T-cell (primary cell): ENCODE data around the gene EYA2. TPM values are rescaled to one million over a fixed set of nuclear protein-coding genes. Genes with fewer than 3 reads are reported as not detected.

ENCODE experiments used
- ATAC-seq, 4 experiments: fragments of 200-7000 bp in 3 of 4; fragments of 150-1000 bp in 1 of 4; cut with Tn5 transposase; replicated peaks in 1 of 4; 1 replicate in 3 of 4; 2 replicates in 1 of 4; pipeline ENCODE4 v1.10.0; 2021; ENCODE audit warnings: moderate library complexity in 3 of 4, mild to moderate bottlenecking in 2 of 4, moderate number of reproducible peaks in 1 of 4
- CTCF ChIA-PET, 2 donors: fragments of 300-600 bp; sonication (Branson Sonifier 250); formaldehyde crosslinking; loops; one replicate each; lab custom pipeline; 2022; ENCODE audit warnings: antibody characterized with exemption in 2 of 2; lab: Charles Lee
- POLR2A ChIA-PET, 2 donors: fragments of 300-600 bp; sonication (Branson Sonifier 250); formaldehyde crosslinking; loops; one replicate each; lab custom pipeline; 2022; ENCODE audit warnings: antibody characterized with exemption in 2 of 2; lab: Charles Lee
- DNase-seq, 35 experiments: peaks; one replicate each; pipeline versions ENCODE4 v3.0.0 to v3.0.0-alpha.2; 2013 to 2023
- H3K27ac ChIP-seq: one replicate; pipeline ENCODE4 v1.5.1; 2013; ENCODE audit warnings: low read length
- H3K27me3 ChIP-seq, 2 experiments: replicated peaks in 1 of 2; 1 replicate in 1 of 2; 2 replicates in 1 of 2; pipeline versions ENCODE4 v1.6.1 to v1.7.0; 2013; ENCODE audit warnings: low read length in 1 of 2, mixed read lengths in 1 of 2; ENCODE audit not compliant: control insufficient read depth in 2 of 2, insufficient read depth in 2 of 2; ENCODE audit errors: extremely low read depth in 1 of 2
- H3K36me3 ChIP-seq, 2 donors: 1 replicate in 1 of 2; 2 replicates in 1 of 2; pipeline versions ENCODE4 v1.6.1 to v1.7.0; 2013; ENCODE audit warnings: low read length in 1 of 2; ENCODE audit not compliant: control insufficient read depth in 2 of 2, insufficient read depth in 1 of 2; ENCODE audit errors: extremely low read depth in 1 of 2
- H3K4me1 ChIP-seq, 2 experiments: 1 replicate in 1 of 2; 2 replicates in 1 of 2; pipeline versions ENCODE4 v1.6.1 to v1.7.0; 2013; ENCODE audit warnings: low read length in 2 of 2, mixed read lengths in 1 of 2; ENCODE audit not compliant: insufficient read depth in 2 of 2, control insufficient read depth in 1 of 2; ENCODE audit errors: extremely low read depth in 1 of 2
- H3K4me3 ChIP-seq, 2 donors: 1 replicate in 1 of 2; 2 replicates in 1 of 2; pipeline versions ENCODE4 v1.5.1 to v1.7.0; 2013; ENCODE audit warnings: mild to moderate bottlenecking in 2 of 2, low read length in 1 of 2, moderate library complexity in 1 of 2; ENCODE audit not compliant: control insufficient read depth in 1 of 2; ENCODE audit errors: extremely low read depth in 1 of 2
- H3K9me3 ChIP-seq: 2 replicates; pipeline ENCODE4 v1.7.0; 2013
- H3K27ac Mint-ChIP-seq, 2 donors: one replicate each; pipeline ENCODE4 v1.8.0; 2020 to 2021; ENCODE audit warnings: mild to moderate bottlenecking in 2 of 2, mixed read lengths in 2 of 2
- H3K27me3 Mint-ChIP-seq, 2 donors: one replicate each; pipeline ENCODE4 v1.8.0; 2021 to 2022; ENCODE audit warnings: mixed read lengths in 2 of 2
- H3K36me3 Mint-ChIP-seq: one replicate; pipeline ENCODE4 v1.8.0; 2021; ENCODE audit warnings: mixed read lengths
- H3K4me1 Mint-ChIP-seq, 3 donors: one replicate each; pipeline ENCODE4 v1.8.0; 2020 to 2022; ENCODE audit warnings: mixed read lengths in 3 of 3, mild to moderate bottlenecking in 1 of 3
- H3K4me3 Mint-ChIP-seq, 3 donors: one replicate each; pipeline ENCODE4 v1.8.0; 2020 to 2022; ENCODE audit warnings: mild to moderate bottlenecking in 3 of 3, mixed read lengths in 3 of 3, moderate library complexity in 3 of 3
- H3K9me3 Mint-ChIP-seq, 3 donors: one replicate each; pipeline ENCODE4 v1.8.0; 2020 to 2022; ENCODE audit warnings: mixed read lengths in 3 of 3
- WGBS: methylation state at CpG from one replicate; pipeline ENCODE4 v1.1.5; 2013; ENCODE audit warnings: missing lambda C conversion rate; ENCODE audit not compliant: insufficient coverage; 5-methylcytosine and 5-hydroxymethylcytosine counted together
- total RNA-seq, 35 experiments: library from RNA in 6 of 35; stranded (reverse) in 6 of 35; fragments of 120-200 nt in 1 of 35; gene quantifications; one replicate each; pipeline versions ENCODE4 v1.2.1 to v1.2.4 and lab custom pipeline; 2013 to 2026

The EYA2 gene
- total RNA-seq, 5 donors from 2014 or later (not counting 1 experiment from before 2014, with no cell fraction given): not detected

- Mint-ChIP-seq H3K9me3 (peaks cover 0 to 4% (median 0%) of the 10 kb centered on the region in 3 donors), H3K36me3 (no peaks in the 10 kb centered on the region), H3K27me3 (peaks cover 16 to 21% of the 10 kb centered on the region in 2 donors), H3K27ac (no peak overlapping the region), H3K4me1 (no peaks in the 10 kb centered on the region), H3K4me3 (no peak overlapping the region)
- ChIA-PET POLR2A (no interaction called here), CTCF (no interaction called here)
- Histone ChIP-seq H3K4me3 (no peak overlapping the region), H3K4me1 (no peaks in the 10 kb centered on the region), H3K9me3 (no peaks in the 10 kb centered on the region), H3K36me3 (no peaks in the 10 kb centered on the region), H3K27me3 (peaks cover 0 to 27% of the 10 kb centered on the region in 2 experiments), H3K27ac (no peak overlapping the region)
- no CpG with 5 or more reads among the region's 4 CpGs for WGBS
- DNase-seq (no peak), ATAC-seq (no peak)
Observed at GRCh38 chr20:46937157-46937523, 42.5 kb downstream of the EYA2 start.

- Mint-ChIP-seq H3K4me1 (no peaks in the 10 kb centered on the region), H3K9me3 (peaks cover 0 to 4% (median 0%) of the 10 kb centered on the region in 3 donors), H3K4me3 (no peak overlapping the region), H3K27me3 (peaks cover 16 to 19% of the 10 kb centered on the region in 2 donors), H3K27ac (no peak overlapping the region), H3K36me3 (no peaks in the 10 kb centered on the region)
- ChIA-PET POLR2A (no interaction called here), CTCF (no interaction called here)
- Histone ChIP-seq H3K4me1 (no peaks in the 10 kb centered on the region), H3K9me3 (no peaks in the 10 kb centered on the region), H3K4me3 (no peak overlapping the region), H3K27me3 (peaks cover 0 to 27% of the 10 kb centered on the region in 2 experiments), H3K36me3 (no peaks in the 10 kb centered on the region), H3K27ac (no peak overlapping the region)
- 64% methylated on average over 3 of the region's 7 CpGs for WGBS
- ATAC-seq (no peak), DNase-seq (no peak)
Observed at GRCh38 chr20:46937533-46938226, 43.0 kb downstream of the EYA2 start.

GRCh38 chr20:46938434-46938833, 43.8 kb downstream of the EYA2 start:
- ChIA-PET POLR2A (no interaction called here), CTCF (no interaction called here)
- H3K27me3 Mint-ChIP-seq: peaks cover 12 to 19% of the 10 kb centered on the region in 2 donors
- Histone ChIP-seq H3K9me3 (no peaks in the 10 kb centered on the region), H3K4me1 (no peaks in the 10 kb centered on the region), H3K27me3 (peaks cover 0 to 25% of the 10 kb centered on the region in 2 experiments), H3K36me3 (no peaks in the 10 kb centered on the region), H3K4me3 (no peak overlapping the region), H3K27ac (no peak overlapping the region)
- no peak overlapping the region for H3K27ac Mint-ChIP-seq
- no peak overlapping the region for H3K4me3 Mint-ChIP-seq
- H3K36me3 Mint-ChIP-seq: no peaks in the 10 kb centered on the region
- no CpG with 5 or more reads among the region's 1 CpG for WGBS
- no peaks in the 10 kb centered on the region for H3K4me1 Mint-ChIP-seq
- H3K9me3 Mint-ChIP-seq: peaks cover 0 to 4% (median 0%) of the 10 kb centered on the region in 3 donors
- no peak for DNase-seq
- no peak for ATAC-seq

DNA sequence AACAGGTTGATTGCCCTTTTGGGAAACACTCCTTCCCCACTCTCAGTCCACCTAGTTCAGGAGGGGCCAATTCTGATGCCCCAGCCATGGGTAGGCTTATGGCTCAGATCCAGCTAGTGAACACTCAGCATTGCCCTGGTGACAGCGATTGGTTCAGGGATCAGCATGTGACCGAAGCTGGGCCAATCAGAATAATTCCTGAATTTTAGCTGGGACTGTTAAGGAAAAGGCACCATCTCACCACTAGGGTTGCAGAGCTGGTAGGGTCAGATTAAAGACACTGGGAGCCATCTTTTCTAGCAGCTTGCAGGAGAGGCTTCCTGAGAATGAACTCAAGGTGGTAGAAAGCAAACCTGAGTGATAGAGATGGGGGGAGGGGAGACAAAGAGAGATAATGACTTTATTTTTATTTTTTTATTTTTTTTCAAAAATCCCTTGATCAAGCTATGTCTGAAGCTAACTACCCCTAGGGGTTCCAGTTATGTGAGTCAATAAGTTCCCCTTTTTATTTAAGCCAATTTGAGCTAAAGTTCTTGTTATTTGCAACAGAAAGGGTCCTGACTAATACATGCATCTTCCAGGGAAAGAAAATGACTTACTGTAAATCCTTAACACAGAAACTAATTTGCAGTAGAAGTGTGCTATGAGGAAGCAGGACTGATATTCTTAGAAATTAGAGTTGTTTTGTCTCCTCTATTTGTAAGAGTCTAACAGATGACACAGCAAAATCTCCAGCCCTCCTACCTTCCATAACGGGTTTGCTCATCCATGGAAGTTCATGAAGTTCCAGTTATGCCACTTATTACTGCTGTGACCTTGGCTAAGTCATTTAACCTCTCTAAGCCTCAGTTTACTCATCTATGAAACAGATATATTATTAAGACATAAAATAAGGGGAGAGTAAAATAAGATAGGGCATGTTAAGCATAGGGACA, 44.7 kb downstream of the EYA2 start:
- Histone ChIP-seq H3K36me3 (no peaks in the 10 kb centered on the region), H3K4me1 (no peaks in the 10 kb centered on the region), H3K27ac (no peak overlapping the region), H3K4me3 (no peak overlapping the region), H3K9me3 (no peaks in the 10 kb centered on the region), H3K27me3 (peaks cover 0 to 26% of the 10 kb centered on the region in 2 experiments)
- ATAC-seq (no peak), DNase-seq (no peak)
- peaks cover 0 to 4% (median 0%) of the 10 kb centered on the region in 3 donors for H3K9me3 Mint-ChIP-seq
- no peak overlapping the region for H3K4me3 Mint-ChIP-seq
- peaks cover 12 to 17% of the 10 kb centered on the region in 2 donors for H3K27me3 Mint-ChIP-seq
- no peaks in the 10 kb centered on the region for H3K36me3 Mint-ChIP-seq
- WGBS: 100% methylated on average over 1 of the region's 3 CpGs
- no peaks in the 10 kb centered on the region for H3K4me1 Mint-ChIP-seq
- H3K27ac Mint-ChIP-seq: no peak overlapping the region
- CTCF ChIA-PET: no interaction called here
- POLR2A ChIA-PET: no interaction called here

GRCh38 chr20:46940616-46941015, 46.0 kb downstream of the EYA2 start:
- Histone ChIP-seq H3K36me3 (no peaks in the 10 kb centered on the region), H3K4me3 (no peak overlapping the region), H3K27ac (no peak overlapping the region), H3K4me1 (no peaks in the 10 kb centered on the region), H3K9me3 (no peaks in the 10 kb centered on the region), H3K27me3 (peaks cover 0 to 24% of the 10 kb centered on the region in 2 experiments)
- Mint-ChIP-seq H3K27me3 (peaks cover 6 to 7% of the 10 kb centered on the region in 2 donors), H3K4me3 (no peak overlapping the region), H3K9me3 (no peaks in the 10 kb centered on the region), H3K36me3 (no peaks in the 10 kb centered on the region), H3K27ac (no peak overlapping the region), H3K4me1 (no peaks in the 10 kb centered on the region)
- DNase-seq (no peak), ATAC-seq (no peak)
- CTCF ChIA-PET: no interaction called here
- WGBS: 85% methylated on average over 6 of the region's 10 CpGs
- POLR2A ChIA-PET: no interaction called here

DNA sequence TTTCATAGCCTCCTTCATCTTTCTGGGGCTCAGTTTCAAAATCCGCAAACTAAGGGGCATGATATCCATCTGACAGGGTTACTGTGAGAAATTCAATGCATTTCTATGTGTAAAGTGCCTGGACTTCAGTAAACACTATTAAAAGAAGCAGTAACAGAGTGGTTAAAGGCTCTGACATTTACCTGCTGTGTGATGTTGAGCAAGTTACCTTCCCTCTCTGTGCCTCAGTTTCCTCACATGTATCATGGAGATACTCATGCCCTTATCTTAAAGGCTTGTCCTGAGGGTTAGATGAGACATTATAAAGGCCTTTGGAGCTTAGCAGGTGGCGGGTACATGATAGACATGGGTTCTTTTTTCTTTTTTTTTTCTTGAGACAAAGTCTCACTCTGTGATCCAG, 46.8 kb downstream of the EYA2 start:
- ChIA-PET CTCF (no interaction called here), POLR2A (no interaction called here)
- Mint-ChIP-seq H3K9me3 (no peaks in the 10 kb centered on the region), H3K27me3 (peaks cover 6 to 7% of the 10 kb centered on the region in 2 donors), H3K36me3 (no peaks in the 10 kb centered on the region), H3K4me3 (no peak overlapping the region), H3K27ac (no peak overlapping the region), H3K4me1 (no peaks in the 10 kb centered on the region)
- DNase-seq (no peak), ATAC-seq (no peak)
- Histone ChIP-seq H3K27me3 (peaks cover 0 to 24% of the 10 kb centered on the region in 2 experiments), H3K9me3 (no peaks in the 10 kb centered on the region), H3K4me3 (no peak overlapping the region), H3K4me1 (no peaks in the 10 kb centered on the region), H3K27ac (no peak overlapping the region), H3K36me3 (no peaks in the 10 kb centered on the region)
- WGBS: no CpG with 5 or more reads among the region's 2 CpGs
